ENCODE measurements around the gene NET1.
"Not testable (repeated sequence)": the region's sequence is repeated elsewhere in the genome, so short reads cannot be mapped to it uniquely, and the experiment has no call there.

The NET1 gene, protein sequence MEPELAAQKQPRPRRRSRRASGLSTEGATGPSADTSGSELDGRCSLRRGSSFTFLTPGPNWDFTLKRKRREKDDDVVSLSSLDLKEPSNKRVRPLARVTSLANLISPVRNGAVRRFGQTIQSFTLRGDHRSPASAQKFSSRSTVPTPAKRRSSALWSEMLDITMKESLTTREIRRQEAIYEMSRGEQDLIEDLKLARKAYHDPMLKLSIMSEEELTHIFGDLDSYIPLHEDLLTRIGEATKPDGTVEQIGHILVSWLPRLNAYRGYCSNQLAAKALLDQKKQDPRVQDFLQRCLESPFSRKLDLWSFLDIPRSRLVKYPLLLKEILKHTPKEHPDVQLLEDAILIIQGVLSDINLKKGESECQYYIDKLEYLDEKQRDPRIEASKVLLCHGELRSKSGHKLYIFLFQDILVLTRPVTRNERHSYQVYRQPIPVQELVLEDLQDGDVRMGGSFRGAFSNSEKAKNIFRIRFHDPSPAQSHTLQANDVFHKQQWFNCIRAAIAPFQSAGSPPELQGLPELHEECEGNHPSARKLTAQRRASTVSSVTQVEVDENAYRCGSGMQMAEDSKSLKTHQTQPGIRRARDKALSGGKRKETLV

DNA sequence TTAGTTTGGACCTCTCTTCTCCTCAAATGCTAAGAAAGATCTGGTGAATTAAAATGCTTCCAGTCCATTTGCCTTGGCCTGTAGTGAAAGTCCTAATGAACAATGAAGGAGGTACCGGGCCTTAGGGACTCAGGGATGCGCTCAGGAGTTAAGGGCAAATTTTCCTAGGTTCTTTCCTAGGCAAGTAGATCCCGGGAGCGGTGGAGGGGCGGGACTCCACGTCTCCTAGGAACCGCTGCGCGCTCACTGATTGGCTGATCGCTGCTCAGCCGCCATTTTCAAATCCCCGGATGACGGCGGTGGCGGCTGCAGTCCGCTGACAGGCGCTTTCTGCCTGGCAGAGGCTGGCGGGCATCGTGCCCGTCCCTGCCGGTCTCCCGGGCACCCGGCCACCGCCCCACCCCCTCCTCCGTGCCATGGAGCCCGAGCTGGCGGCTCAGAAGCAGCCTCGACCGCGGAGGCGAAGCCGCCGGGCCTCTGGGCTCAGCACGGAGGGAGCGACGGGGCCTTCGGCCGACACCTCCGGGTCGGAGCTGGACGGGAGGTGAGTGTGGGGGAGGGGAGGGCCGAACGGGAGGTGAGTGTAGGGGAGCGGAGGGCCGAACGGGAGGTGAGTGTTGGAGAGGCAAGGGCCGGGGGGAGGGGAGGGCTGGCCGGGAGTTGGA, at the start of gene NET1:
Gene NET1, plus strand, starts transcription at position 281 of the 665 bp plus-strand sequence. Its CDS starts 136 bp downstream, at position 417.
- DNase-seq, result peak; percentile 69 to 75

DNA sequence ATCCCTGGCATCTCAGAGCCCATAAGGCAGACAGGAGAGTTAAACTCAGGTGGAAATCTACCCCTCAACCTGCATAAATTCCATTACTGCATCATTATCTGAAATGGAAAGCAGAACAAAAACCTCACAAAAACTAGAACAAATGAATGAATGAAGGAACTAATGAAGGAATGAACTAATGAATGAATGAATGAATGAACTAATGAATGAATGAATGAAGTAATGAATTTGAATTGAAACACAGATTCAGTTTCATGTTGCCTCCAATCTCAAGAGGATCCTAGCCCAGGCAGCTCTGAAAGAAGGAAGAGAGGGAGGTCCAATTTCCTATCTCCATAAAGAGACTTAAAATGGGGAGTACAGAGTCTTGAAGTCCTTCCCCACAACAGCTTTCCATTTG, 49.5 kb upstream of the NET1 start:
- no peak for DNase-seq

DNA sequence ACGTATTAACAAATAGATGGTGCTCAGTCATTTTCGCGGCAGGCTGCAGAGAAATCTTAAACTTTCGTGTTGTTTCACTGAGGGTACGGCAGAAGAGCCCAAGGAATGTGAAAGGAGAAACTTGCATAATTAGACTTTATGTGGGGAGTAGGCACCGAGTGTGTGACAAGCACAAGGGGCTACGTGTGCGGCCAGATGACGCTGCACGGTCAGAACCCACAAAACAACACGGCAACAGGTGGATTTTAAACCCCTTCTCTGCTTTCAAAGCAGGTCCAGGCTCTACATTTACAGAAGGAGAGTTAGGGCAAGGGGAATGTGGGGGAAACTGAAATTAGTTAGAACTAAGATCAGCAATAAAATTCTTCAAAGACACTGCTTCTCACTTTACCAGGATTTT, 48.0 kb upstream of the NET1 start:
- no peak for DNase-seq

DNA sequence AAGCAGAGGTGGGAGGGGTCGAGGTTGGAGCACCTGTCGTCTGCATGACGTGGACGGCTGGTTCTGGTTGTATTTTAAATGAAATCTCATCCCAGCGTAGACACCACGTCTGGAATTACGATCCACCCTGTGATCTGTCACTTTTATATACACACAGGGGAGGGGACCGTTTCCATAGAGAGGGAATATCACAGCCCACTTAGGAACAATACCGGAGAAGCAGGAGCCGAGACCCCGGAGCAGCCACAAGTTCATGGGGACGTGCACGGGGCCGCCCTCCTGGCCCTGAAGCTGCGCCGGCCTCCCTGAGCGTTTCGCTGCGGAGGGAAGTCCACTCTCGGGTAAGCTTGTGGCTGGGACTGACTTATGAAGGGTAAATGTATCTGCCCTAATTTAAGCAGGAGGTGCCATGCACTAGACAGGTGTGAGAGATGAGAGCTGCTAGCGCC, 47.4 kb upstream of the NET1 start, which contains the start of gene UCN3:
Gene UCN3, plus strand, starts transcription at position 77 of the 449 bp plus-strand sequence. CDS start 8,755 bp downstream, outside the sequence.
- no peak for DNase-seq

DNA sequence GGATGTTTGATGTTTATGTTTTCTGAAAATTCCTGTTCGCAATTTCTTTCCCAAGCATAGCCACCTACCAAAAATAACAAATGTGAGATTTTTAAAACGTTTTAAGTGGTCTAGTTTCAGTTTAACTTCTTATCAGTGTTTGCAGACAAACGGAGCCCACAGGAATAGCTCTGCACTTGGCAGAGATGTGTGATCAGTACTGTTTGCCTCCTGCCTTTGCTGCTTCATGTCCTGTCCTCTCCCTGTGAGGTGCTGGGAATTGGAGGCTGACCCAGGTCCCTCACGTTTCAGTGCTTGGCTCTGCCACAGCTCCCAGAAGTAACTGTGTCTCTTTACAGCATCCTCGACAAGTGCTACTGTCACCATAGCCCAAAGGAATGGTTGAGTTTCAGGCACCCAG, 46.4 kb upstream of the NET1 start:
- DNase-seq, result no peak

DNA sequence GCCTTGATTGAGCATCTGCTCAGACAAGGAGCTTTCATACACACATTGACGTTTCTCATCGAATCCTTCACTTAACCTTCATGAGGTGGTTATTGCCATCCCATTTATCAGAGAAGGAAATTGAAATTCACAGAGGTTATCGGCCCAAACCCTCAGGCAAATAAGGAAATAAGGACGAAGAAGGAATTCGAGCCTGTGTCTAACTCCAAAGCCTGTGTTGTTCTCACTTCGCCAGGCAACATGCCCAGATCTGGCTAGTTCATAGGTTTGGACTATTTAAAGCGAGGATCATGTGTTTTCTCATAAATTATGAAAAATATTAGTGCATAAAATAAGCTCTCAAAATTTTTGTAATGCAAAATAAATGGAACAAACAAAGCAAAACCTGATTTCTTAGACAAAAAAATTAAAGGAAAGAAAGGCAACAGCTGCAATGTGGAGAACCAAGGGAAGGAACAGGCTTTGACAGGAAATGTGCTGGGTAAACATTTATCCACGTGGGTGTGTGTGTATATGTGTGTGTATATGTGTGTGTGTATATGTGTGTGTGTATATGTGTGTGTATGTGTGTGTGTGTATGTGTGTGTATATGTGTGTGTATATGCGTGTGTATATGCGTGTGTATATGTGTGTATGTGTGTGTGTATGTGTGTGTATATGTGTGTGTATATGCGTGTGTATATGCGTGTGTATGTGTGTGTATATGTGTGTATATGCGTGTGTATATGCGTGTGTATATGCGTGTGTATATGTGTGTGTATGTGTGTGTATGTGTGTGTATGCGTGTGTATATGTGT, 42.8 kb upstream of the NET1 start:
- no peak for DNase-seq

DNA sequence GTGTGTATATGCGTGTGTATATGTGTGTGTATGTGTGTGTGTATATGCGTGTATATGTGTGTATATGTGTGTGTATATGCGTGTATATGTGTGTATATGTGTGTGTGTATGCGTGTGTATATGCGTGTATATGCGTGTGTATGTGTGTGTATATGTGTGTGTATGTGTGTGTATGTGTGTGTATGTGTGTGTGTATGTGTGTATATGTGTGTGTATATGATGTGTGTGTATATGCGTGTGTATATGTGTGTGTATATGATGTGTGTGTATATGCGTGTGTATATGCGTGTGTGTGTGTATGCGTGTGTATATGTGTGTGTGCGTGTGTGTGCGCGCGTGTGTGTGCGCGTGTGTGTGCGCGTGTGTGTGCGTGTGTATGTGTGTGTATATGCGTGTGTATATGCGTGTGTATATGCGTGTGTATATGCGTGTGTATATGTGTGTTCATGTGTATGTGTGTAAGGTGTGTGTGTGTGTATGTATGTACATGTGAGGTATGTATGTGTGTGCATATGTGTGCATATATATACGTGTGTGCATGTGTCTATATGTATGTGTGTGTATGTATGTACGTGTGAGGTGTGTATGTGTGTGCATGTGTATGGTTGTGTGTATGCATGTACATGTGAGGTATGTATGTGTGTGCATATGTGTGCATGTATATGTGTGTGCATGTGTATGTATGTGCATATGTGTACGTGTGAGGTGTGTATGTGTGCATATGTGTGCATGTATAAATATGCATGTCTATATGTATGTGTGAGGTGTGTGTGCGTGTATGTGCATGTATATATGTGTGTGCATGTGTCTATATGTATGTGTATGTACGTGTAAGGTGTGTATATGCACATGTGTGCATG, 41.6 kb upstream of the NET1 start:
- no peak for DNase-seq

DNA sequence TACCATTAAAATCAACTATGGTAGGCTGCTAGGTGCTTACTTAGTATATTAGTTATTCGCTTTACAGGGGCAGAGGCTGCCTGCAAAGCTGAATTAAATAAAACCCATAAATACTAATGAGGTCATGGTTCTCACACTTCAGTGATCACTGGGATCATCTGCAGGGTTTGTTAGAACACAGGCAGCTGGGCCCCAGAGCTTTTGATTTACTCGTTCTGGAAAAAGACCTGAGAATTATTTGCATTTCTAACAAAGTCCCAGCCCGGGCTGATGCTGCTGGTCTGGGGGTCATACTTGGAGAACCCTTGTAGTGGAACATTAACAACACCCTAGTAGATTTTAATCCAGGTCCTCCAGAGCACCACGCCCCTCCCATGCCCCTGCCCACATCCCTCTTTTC, 39.0 kb upstream of the NET1 start:
- DNase-seq, result no peak

DNA sequence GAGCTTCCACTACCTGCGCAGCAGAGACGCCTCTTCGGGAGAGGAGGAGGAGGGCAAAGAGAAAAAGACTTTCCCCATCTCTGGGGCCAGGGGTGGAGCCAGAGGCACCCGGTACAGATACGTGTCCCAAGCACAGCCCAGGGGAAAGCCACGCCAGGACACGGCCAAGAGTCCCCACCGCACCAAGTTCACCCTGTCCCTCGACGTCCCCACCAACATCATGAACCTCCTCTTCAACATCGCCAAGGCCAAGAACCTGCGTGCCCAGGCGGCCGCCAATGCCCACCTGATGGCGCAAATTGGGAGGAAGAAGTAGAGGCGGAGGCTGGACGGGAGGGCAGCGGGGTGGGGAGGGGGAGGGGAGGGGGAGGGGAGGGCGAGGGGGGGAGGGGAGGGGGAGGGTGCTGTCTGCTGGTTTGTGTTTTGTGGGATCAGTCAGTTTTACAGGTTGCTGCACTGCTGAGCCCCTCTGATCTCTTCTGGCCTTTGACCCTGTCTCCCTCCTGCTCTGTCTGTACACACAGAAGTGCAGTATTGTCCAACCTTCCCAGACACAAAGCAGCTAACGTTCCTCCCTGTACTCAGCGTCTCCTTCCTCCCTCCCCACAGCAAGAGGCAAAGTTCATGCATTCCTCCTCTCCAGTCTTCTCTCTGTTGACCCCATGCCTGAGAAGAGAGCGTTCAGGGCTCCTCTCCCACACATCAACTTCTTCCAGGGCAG, 38.3 kb upstream of the NET1 start:
- DNase-seq, result no peak

DNA sequence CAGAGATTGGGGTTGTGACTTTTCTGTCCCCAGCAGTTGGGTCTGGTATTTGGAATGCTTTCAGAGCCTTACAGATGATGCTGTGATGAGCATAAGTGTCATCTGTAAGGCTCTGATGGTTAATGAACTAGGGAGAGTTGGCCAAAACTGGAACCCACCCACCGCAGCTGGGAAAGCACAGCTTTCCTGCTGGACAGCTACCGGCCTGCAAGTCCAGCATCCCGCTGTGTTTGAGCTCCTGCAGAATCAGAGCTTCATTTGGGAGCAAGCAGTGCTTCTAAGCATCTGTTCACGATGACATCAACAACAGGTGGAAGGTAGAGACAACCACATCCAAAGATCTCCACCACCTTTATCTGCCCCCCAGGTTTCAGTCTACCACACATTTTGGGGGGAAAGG, 35.9 kb upstream of the NET1 start:
- DNase-seq, result no peak

DNA sequence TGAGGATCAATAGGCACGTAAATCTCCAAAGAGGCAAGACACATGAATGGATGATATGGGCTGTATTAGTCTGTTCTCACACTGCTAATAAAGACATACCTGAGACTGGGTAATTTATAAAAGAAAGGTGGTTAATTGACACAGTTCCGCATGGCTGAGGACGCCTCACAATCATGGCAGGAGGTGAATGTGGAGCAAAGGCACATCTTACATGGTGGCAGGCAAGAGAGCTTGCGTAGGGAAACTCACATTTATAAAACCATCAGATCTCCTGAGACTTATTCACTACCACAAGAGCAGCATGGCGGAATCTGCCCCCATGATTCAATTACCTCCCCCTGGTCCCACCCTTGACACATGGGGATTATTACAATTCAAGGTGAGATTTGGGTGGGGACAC, 33.2 kb upstream of the NET1 start:
- not testable (repeated sequence) for DNase-seq

DNA sequence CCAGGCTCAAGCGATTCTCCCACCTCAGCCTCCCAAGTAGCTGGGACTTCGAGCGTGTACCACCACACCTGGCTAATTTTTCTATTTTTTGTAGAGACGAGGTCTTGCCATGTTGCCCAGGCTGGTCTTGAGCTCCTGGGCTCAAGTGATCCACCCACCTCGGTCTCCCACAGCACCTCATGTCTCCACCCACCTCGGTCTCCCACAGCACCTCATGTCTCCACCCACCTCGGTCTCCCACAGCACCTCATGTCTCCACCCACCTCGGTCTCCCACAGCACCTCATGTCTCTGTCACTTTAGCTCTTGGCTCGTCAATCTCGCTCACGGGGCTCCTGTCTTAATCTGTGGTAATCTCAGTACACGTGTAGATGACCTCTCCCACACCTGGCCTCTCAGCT, 32.0 kb upstream of the NET1 start:
- DNase-seq, result not testable (repeated sequence)

DNA sequence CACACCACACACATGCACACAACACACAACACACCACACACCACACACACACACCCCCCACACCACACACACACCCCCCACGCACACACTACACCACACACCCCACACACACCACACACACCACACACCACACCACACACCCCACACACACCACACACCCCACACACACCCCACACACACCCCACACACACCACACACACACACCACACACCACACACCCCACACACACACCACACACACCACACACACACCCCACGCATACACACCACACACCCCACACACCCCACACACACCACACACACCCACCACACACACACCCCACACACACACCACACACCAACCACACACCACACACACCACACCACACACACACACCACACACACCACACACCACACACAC, 31.2 kb upstream of the NET1 start:
- DNase-seq, result no peak

DNA sequence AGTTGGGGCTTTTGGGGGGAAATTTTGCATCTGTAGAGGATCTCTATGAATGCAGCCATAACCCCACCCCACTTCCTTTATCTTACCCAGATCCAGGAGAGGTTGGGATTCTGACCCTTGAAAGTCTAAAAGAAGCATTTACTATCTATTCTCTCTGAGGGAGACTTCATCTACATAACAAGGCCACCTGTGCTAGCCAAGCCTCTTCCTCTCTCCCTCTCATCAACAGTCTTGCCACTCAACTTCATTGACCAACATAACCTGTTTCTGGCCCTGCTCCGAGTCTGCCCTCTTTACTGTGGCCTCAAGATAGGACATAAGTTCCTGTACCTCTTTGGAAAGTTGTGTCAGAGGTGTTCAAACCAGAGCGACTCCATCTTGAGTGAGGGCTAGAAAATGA, 27.1 kb upstream of the NET1 start:
- DNase-seq, result no peak

DNA sequence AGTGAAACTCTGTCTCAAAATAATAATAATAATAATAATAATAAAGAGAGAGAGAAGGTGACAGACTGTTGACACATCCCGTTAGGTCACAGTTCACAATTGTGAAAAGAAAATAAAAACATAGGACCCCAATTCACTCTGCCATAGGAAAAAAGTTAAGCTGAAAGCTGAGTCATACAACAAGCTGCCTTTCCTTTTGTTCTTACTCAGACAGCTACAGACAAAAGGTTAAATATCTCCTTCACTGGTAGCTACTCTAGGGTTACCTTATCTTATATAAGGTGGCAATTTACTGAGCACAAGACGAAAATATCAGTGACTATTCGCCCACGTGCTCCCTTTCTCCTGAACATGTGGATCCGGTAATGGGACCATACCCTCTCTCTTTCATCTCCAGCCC, 25.2 kb upstream of the NET1 start:
- DNase-seq, result no peak

DNA sequence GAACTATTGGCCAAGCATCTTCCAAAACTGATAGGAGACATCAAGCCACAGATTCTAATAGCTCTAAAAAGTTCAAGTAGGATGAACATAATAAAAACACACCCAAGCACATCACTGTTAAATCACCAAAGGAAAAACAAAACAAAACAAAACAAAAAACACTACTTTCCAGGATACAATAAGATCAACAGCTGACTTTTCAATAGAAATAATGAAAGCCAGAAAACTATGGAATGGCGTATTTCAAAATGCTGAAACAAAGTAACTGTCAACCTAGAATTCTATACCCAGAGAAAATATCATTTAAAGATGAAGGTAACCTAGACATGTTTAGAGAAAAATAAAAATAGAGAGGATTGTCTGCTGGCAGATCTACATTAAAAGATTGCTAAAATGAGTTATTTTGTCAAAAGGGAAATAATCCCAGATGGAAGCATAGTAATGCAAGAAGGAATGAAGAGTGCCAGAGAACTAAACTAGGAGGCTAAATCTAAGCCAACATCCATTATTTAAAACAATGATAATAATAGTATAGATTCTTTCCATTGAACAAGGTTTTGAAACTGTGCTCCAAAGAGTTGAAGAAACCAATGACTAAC, 21.7 kb upstream of the NET1 start:
- DNase-seq, result no peak

DNA sequence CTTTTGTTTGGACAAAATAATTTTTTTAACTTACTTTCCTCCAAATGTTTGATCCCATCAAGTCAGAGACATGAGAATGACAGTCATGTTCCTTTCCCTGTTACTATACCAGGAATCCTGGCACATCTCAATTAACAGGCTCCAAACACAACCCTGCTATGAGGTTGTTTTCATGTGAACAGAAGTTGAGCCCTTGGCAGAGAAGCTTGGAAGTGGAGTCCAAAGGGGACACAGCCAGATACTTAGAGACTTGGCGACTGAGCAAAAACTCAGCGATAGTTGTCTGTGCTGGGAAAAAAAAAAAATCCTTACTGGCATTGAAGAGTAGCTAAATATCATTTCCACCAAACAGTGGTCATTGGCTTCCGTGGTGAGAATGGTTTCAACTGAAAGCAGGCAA, 20.6 kb upstream of the NET1 start:
- no peak for DNase-seq

DNA sequence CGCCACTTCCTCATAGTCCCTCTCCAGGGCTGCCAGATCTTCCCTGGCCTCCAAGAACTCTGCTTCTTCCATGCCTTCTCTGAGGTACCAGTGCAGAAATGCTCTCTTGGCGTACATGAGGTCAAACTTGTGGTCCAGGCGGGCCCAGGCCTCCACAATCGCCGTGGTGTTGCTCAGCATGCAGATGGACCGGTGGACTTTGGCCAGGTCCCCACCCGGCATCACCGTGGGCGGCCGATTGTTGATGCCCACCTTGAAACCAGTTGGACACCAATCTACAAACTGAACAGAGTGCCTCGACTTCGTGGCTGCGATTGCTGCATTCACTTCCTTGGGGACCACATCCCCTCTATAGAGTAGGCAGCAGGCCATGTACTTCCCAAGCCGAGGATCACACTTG, 18.8 kb upstream of the NET1 start:
- DNase-seq, result no peak

DNA sequence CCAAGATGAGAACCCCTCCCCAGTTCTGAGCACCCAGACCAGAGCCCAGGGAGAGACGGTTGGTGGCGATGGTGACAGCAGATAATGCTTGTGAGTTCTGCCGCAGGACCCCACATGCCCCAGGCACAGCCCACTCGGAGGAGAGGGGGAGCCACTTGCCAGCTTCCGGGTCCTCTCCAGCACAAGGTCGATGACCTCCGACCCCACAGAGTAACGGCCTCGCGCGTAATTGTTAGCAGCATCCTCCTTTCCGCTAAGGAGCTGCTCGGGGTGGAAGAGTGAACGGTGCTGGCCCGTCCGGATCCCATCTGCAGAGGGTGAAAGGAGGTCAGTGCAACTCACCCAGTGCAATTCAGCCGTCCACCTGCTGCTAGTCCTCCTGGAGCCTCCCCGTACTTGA, 17.2 kb upstream of the NET1 start:
- no peak for DNase-seq

DNA sequence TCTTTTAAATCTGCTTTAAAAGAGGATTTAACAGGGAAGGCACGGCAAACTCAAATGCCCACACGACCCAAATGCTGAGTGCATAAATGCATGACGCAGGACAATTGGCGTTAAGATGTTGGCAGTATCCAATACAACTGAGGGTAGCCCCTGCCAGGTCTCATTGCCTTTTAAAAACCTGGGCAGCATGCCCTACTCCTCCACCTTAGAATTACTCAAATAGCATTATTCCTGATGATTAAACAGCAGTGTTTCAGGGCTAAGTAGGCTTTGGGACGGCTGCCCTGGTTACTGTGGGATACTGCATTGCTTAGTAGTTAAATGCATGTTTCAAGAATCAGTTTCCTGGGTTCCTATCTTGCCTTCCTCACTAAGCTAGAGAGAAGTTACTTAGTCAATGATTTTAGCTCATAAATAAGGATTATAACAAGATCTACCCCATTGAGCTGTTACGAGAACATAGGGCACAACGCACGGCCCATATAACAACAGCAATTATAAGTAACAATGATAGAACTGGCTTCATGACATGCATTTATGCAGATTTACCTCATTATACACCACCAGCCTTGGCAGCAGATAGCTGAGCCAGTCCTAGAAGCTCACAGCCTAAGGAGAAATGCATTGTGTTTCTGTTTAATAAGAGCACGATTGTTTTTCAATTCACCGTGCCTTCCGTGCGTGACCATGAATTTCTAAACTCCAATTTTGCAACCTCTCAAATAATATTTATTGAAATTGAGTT, 15.6 kb upstream of the NET1 start:
- DNase-seq, result no peak
